MCF 10A (cell line): ENCODE measurements around the gene TBC1D14. TPM values are rescaled to one million over a fixed set of nuclear protein-coding genes. Genes with fewer than 3 reads are reported as not detected.

Source experiments
- BruUV-seq: library from RNA; stranded (reverse); fragments of 400-500 nt; replicated peaks from 2 replicates; lab custom pipeline; 2021; lab: Mats Ljungman, UMichigan
- CTCF ChIA-PET: fragments of 300-600 bp; sonication (Branson Sonifier 250); formaldehyde crosslinking; extraction: SDS; loops from one replicate; lab custom pipeline; 2021; ENCODE audit warnings: antibody characterized with exemption, inconsistent platforms; lab: Yijun Ruan, JAX
- POLR2A ChIA-PET: fragments of 300-600, 350-650 bp; sonication (Branson Sonifier 250); formaldehyde crosslinking; extraction: SDS; loops from one replicate; lab custom pipeline; 2020; ENCODE audit warnings: antibody characterized with exemption, inconsistent platforms; lab: Yijun Ruan, JAX
- DNase-seq: peaks from one replicate; pipeline ENCODE4 v3.0.0-alpha.2; 2018; ENCODE audit not compliant: unreplicated experiment
- H3K27ac Mint-ChIP-seq: one replicate; pipeline ENCODE4 v1.8.0; 2022; ENCODE audit warnings: mild to moderate bottlenecking, low read depth, mixed read lengths; ENCODE audit not compliant: unreplicated experiment
- H3K27me3 Mint-ChIP-seq: one replicate; pipeline ENCODE4 v1.8.0; 2022; ENCODE audit warnings: mixed read lengths; ENCODE audit not compliant: insufficient read depth, unreplicated experiment
- H3K36me3 Mint-ChIP-seq: one replicate; pipeline ENCODE4 v1.8.0; 2022; ENCODE audit warnings: mild to moderate bottlenecking, moderate library complexity, mixed read lengths; ENCODE audit not compliant: insufficient read depth, unreplicated experiment
- H3K4me1 Mint-ChIP-seq: one replicate; pipeline ENCODE4 v1.8.0; 2022; ENCODE audit warnings: mixed read lengths; ENCODE audit not compliant: insufficient read depth, unreplicated experiment
- H3K4me3 Mint-ChIP-seq: one replicate; pipeline ENCODE4 v1.8.0; 2022; ENCODE audit warnings: mild to moderate bottlenecking, moderate library complexity, mixed read lengths; ENCODE audit not compliant: unreplicated experiment
- H3K9me3 Mint-ChIP-seq: one replicate; pipeline ENCODE4 v1.8.0; 2022; ENCODE audit warnings: mixed read lengths; ENCODE audit not compliant: unreplicated experiment
- intact Hi-C: fragments of 100-400 bp; cut with micrococcal nuclease; formaldehyde crosslinking; loops from 2 replicates; pipeline ENCODE4 v1.14.1; 2022
- total RNA-seq: library from RNA; stranded (reverse); gene quantifications from 2 replicates; pipeline ENCODE4 v1.2.3, GENCODE V29; 2022
- TF ChIP-seq, protein P1 (sequence below): fragments of 200-600 bp; IDR thresholded peaks from one replicate; pipeline ENCODE4 v1.8.0; 2022; ENCODE audit warnings: antibody characterized with exemption, mild to moderate bottlenecking; ENCODE audit not compliant: unreplicated experiment

The TBC1D14 gene
- total RNA-seq, 1 experiment from 2014 or later: 55.1 TPM

DNA sequence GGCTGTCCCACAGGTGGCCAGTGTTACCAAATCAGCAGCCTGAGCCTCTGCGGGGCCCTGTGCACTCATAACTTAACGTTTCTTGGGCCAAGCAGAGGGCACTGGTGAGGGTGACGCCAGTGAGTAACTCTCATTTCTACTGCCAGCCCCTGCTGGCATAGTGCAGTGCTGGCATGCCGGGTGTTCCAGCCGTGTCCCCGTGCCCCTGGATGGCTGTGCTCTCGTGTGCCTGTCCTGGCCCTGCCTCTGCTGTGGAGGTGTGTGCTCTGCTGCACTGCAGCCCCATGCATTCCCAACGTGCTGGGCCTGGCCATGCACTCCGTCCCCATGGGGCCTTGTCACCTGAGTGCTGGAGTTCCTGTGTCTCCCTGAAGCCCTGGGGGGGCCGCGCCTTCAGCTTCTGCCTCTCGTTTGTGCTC is 14.7 kb downstream of the TBC1D14 start:
- intact Hi-C loops: no loop called here
- POLR2A ChIA-PET: interaction anchor here (0.6 kb wide), 1 partner anchor 13 kb away, joined by 5 read pairs; no protein-coding TSS in a partner anchor
- H3K9me3 Mint-ChIP-seq: no peaks in the 10 kb centered on the region
- no TSS peak for BruUV-seq
- TF ChIP-seq, protein P1, sequence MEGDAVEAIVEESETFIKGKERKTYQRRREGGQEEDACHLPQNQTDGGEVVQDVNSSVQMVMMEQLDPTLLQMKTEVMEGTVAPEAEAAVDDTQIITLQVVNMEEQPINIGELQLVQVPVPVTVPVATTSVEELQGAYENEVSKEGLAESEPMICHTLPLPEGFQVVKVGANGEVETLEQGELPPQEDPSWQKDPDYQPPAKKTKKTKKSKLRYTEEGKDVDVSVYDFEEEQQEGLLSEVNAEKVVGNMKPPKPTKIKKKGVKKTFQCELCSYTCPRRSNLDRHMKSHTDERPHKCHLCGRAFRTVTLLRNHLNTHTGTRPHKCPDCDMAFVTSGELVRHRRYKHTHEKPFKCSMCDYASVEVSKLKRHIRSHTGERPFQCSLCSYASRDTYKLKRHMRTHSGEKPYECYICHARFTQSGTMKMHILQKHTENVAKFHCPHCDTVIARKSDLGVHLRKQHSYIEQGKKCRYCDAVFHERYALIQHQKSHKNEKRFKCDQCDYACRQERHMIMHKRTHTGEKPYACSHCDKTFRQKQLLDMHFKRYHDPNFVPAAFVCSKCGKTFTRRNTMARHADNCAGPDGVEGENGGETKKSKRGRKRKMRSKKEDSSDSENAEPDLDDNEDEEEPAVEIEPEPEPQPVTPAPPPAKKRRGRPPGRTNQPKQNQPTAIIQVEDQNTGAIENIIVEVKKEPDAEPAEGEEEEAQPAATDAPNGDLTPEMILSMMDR: no peak
- peaks cover 43% of the 10 kb centered on the region for H3K36me3 Mint-ChIP-seq
- no peak overlapping the region for H3K27ac Mint-ChIP-seq
- no peaks in the 10 kb centered on the region for H3K4me1 Mint-ChIP-seq
- H3K27me3 Mint-ChIP-seq: no peaks in the 10 kb centered on the region
- DNase-seq: no peak
- CTCF ChIA-PET: no interaction called here
- H3K4me3 Mint-ChIP-seq: no peak overlapping the region

- H3K4me1 Mint-ChIP-seq: no peaks in the 10 kb centered on the region
- peaks cover 48% of the 10 kb centered on the region for H3K36me3 Mint-ChIP-seq
- H3K9me3 Mint-ChIP-seq: no peaks in the 10 kb centered on the region
- H3K27me3 Mint-ChIP-seq: no peaks in the 10 kb centered on the region
- ChIA-PET CTCF (no interaction called here), POLR2A (no interaction called here)
- H3K4me3 Mint-ChIP-seq: no peak overlapping the region
- H3K27ac Mint-ChIP-seq: no peak overlapping the region
- intact Hi-C loops: no loop called here
- TF ChIP-seq, protein P1: no peak
- BruUV-seq: no TSS peak
- no peak for DNase-seq
These were observed 15.8 kb downstream of the TBC1D14 start for GRCh38 chr4:6925357-6925836.

DNA sequence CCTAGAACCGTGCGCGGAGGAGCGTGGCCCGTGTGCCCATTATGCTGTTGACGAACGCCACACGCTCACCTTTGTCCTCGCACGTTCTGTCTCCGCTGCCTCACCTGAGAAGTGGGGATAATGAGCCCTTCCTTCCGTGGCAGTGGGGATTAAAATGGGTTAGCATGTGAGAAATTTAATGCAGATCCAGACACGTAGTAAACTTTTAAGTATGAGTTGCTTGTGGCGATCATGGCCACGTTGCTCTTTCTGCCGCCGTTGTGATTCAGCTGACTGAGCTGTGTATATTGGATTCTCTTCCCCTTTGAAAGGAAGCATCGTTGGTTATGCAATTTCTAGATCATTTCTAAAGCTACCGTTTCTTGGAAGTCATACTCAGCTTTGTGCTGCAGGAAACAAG is 16.5 kb downstream of the TBC1D14 start:
- Mint-ChIP-seq H3K9me3 (no peaks in the 10 kb centered on the region), H3K27ac (no peak overlapping the region), H3K36me3 (peaks cover 52% of the 10 kb centered on the region), H3K27me3 (no peaks in the 10 kb centered on the region), H3K4me1 (no peaks in the 10 kb centered on the region), H3K4me3 (no peak overlapping the region)
- TF ChIP-seq, protein P1: no peak
- POLR2A ChIA-PET: no interaction called here
- CTCF ChIA-PET: interaction anchor here (0.6 to 0.9 kb wide), 3 partner anchors 52 to 735 kb away, joined by 3 to 5 read pairs (median 3); no protein-coding TSS in a partner anchor
- intact Hi-C loops: no loop called here
- DNase-seq: no peak
- BruUV-seq: no TSS peak

- DNase-seq: no peak
- ChIA-PET CTCF (interaction anchor here (0.6 to 1.2 kb wide), 5 partner anchors 47 to 736 kb away, joined by 3 to 5 read pairs (median 3); no protein-coding TSS in a partner anchor), POLR2A (no interaction called here)
- intact Hi-C loops: no loop called here
- no TSS peak for BruUV-seq
- Mint-ChIP-seq H3K9me3 (no peaks in the 10 kb centered on the region), H3K27me3 (no peaks in the 10 kb centered on the region), H3K4me3 (no peak overlapping the region), H3K36me3 (peaks cover 59% of the 10 kb centered on the region), H3K4me1 (no peaks in the 10 kb centered on the region), H3K27ac (no peak overlapping the region)
- TF ChIP-seq, protein P1: no peak
These were observed 17.3 kb downstream of the TBC1D14 start for GRCh38 chr4:6926681-6927478.
